ENCODE results near the gene MEIS1.

GRCh38 chr2:66515743-66516142 lies 80.8 kb downstream of the MEIS1 start:
- TF ChIP-seq CTCF (IDR thresholded peaks at IDR 0.05) (no peak), POLR2A (IDR thresholded peaks at IDR 0.05) (no peak)
